Left kidney (tissue), 8 donors: Measurements from ENCODE around the gene ASPG. TPM values are rescaled to one million over a fixed set of nuclear protein-coding genes. Genes with fewer than 3 reads are reported as not detected.

Experiments used
- DNase-seq: peaks from one replicate; pipeline ENCODE4 v3.0.0-alpha.2; 2013
- long read RNA-seq, 8 donors: transcript quantifications; one replicate each; lab custom pipeline, GENCODE V29; 2026
- polyA plus RNA-seq: library from polyadenylated mRNA; unstranded; fragments of 120-200 nt; gene quantifications from one replicate; pipeline ENCODE4 v1.2.1, GENCODE V29; 2013; ENCODE audit not compliant: insufficient read length

The ASPG gene
- polyA plus RNA-seq: 12.3 TPM
- long read RNA-seq, donor 1, full-length matches to known transcripts: 1 of 1 reads
- long read RNA-seq, donor 1, partial matches to known transcripts: 0 of 1 reads
- long read RNA-seq, donor 1, other reads (novel, unspliced or antisense): 0 of 1 reads
- long read RNA-seq, donor 2, full-length matches to known transcripts: 2 of 2 reads
- long read RNA-seq, donor 2, partial matches to known transcripts: 0 of 2 reads
- long read RNA-seq, donor 2, other reads (novel, unspliced or antisense): 0 of 2 reads
- long read RNA-seq, donor 3, full-length matches to known transcripts: 2 of 2 reads
- long read RNA-seq, donor 3, partial matches to known transcripts: 0 of 2 reads
- long read RNA-seq, donor 3, other reads (novel, unspliced or antisense): 0 of 2 reads
- long read RNA-seq, donor 4, partial matches to known transcripts: 0 of 1 reads
- long read RNA-seq, donor 4, other reads (novel, unspliced or antisense): 0 of 1 reads
- long read RNA-seq, donor 5, full-length matches to known transcripts: 5 of 5 reads
- long read RNA-seq, donor 5, partial matches to known transcripts: 0 of 5 reads
- long read RNA-seq, donor 5, other reads (novel, unspliced or antisense): 0 of 5 reads
- long read RNA-seq, donor 6, partial matches to known transcripts: 0 of 1 reads
- long read RNA-seq, donor 6, other reads (novel, unspliced or antisense): 0 of 1 reads
- long read RNA-seq, donor 7: 0 reads
- long read RNA-seq, donor 8, partial matches to known transcripts: 0 of 1 reads
- long read RNA-seq, donor 8, other reads (novel, unspliced or antisense): 0 of 1 reads

GRCh38 chr14:104085032-104085888, at the start of gene ASPG:
Gene ASPG, plus strand, starts transcription at chr14:104085700. Its CDS starts 71 bp downstream, at chr14:104085771.
- DNase-seq: no peak

- no peak for DNase-seq
Measured at GRCh38 chr14:104036212-104036611, 49.3 kb upstream of the ASPG start.

GRCh38 chr14:104037074-104037473, 48.4 kb upstream of the ASPG start:
- no peak for DNase-seq

GRCh38 chr14:104037903-104038302, 47.6 kb upstream of the ASPG start:
- no peak for DNase-seq

GRCh38 chr14:104039214-104039613, 46.3 kb upstream of the ASPG start:
- no peak for DNase-seq

- DNase-seq: no peak
Measured at GRCh38 chr14:104040539-104040938, 45.0 kb upstream of the ASPG start.

- no peak for DNase-seq
Measured at GRCh38 chr14:104041430-104042104, 43.9 kb upstream of the ASPG start.

GRCh38 chr14:104044016-104044415, 41.5 kb upstream of the ASPG start:
- DNase-seq: no peak

- DNase-seq: no peak
Measured at GRCh38 chr14:104047761-104048160, 37.7 kb upstream of the ASPG start.

- DNase-seq: peak; percentile 6
Measured at GRCh38 chr14:104048758-104049507, 36.6 kb upstream of the ASPG start.

GRCh38 chr14:104049576-104050240, 35.8 kb upstream of the ASPG start:
- no peak for DNase-seq

- no peak for DNase-seq
Measured at GRCh38 chr14:104051092-104051813, 34.2 kb upstream of the ASPG start.

- no peak for DNase-seq
Measured at GRCh38 chr14:104054222-104054905, 31.1 kb upstream of the ASPG start.

- DNase-seq: no peak
Measured at GRCh38 chr14:104062281-104062680, 23.2 kb upstream of the ASPG start.

GRCh38 chr14:104064003-104064402, 21.5 kb upstream of the ASPG start:
- no peak for DNase-seq

GRCh38 chr14:104066279-104066678, 19.2 kb upstream of the ASPG start:
- no peak for DNase-seq

- DNase-seq: no peak
Measured at GRCh38 chr14:104066719-104067295, 18.7 kb upstream of the ASPG start.

GRCh38 chr14:104069541-104069940, 16.0 kb upstream of the ASPG start:
- no peak for DNase-seq

- DNase-seq: no peak
Measured at GRCh38 chr14:104072586-104072985, 12.9 kb upstream of the ASPG start.
